ENCODE measurements around the gene PARM1. TPM values are rescaled to one million over a fixed set of nuclear protein-coding genes. Genes with fewer than 3 reads are reported as not detected.

PARM1 gene
- total and polyA plus RNA-seq, 9 of the 15 experiments (the other 6 are each of a cell fraction or from before 2014, with no cell fraction given) = 0.07 TPM; not detected in 8

DNA sequence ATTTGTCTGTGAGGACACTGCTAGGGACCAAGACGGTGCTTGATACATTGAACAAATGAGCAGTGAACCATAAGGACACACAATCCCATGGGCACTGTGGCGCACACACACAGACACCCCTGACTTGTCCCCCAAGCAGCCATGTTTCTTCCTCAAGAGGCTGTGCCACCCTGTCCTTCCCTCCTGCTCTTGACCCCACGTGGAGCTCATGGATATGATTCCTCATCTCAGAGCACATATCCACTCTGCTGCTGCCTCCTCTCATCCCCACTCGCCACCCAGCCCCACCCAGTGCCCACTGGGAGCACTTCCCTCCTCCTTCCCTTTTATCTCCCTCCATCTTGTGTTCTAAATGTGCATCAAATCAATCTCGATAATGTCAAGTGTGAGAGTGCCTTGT is 102.4 kb downstream of the PARM1 start:
- in situ Hi-C loops (cut with MboI) = no loop called here

More for the DNA sequence above, 102.4 kb downstream of the PARM1 start:
- Histone ChIP-seq H3K4me1 (replicated peaks in 1 of 2; ENCODE audit: control insufficient read depth in 2 of 2, insufficient read depth in 2 of 2, low read length in 2 of 2) (no peaks in the 10 kb centered on the region), H3K9me1 (ENCODE audit: control insufficient read depth, insufficient read depth, low read length) (no peaks in the 10 kb centered on the region), H2AFZ (ENCODE audit: low read depth, low read length) (no peak overlapping the region), H3K27me3 (ENCODE audit: control insufficient read depth in 2 of 2, insufficient read depth in 2 of 2, low read length in 2 of 2) (peaks cover 3 to 9% of the 10 kb centered on the region in 2 experiments; a peak in 2 of 5 replicates), H4K20me1 (replicated peaks; ENCODE audit: control insufficient read depth, insufficient read depth, low read length) (no peaks in the 10 kb centered on the region), H3K9me3 (replicated peaks; ENCODE audit: control insufficient read depth, insufficient read depth, low read depth, low read length) (no peaks in the 10 kb centered on the region), H3K27ac (ENCODE audit: extremely low read depth, low read depth, low read length) (no peak overlapping the region), H3K9ac (ENCODE audit: insufficient read depth in 1 of 2, low read depth in 2 of 2, low read length in 2 of 2) (no peak overlapping the region), H3K79me2 (ENCODE audit: control insufficient read depth, insufficient read depth, low read length) (no peaks in the 10 kb centered on the region), H3K4me2 (ENCODE audit: insufficient read depth, low read length) (no peak overlapping the region), H3K36me3 (ENCODE audit: control insufficient read depth, insufficient read depth, low read length) (no peaks in the 10 kb centered on the region), H3K4me3 (no peak overlapping the region)
- ATAC-seq (no peak), DNase-seq (ENCODE audit: extremely low read depth in 1 of 4, low spot score in 3 of 4) (no peak), FAIRE-seq (no peak)
- ChIA-PET POLR2A (interaction anchor here (1.0 kb wide), 1 partner anchor 10 kb away, joined by 3 read pairs; no protein-coding TSS in a partner anchor), CTCF (ENCODE audit: low intra/inter-chr PET ratio) (no interaction called here)
- no TSS peak for BruUV-seq (replicated peaks)
- intact Hi-C loops (cut with micrococcal nuclease) = no loop called here
- WGBS (ENCODE audit: insufficient coverage, low coverage, missing lambda C conversion rate) = 0% methylated on average over 5 of the region's 5 CpGs
- TF ChIP-seq, protein P1, sequence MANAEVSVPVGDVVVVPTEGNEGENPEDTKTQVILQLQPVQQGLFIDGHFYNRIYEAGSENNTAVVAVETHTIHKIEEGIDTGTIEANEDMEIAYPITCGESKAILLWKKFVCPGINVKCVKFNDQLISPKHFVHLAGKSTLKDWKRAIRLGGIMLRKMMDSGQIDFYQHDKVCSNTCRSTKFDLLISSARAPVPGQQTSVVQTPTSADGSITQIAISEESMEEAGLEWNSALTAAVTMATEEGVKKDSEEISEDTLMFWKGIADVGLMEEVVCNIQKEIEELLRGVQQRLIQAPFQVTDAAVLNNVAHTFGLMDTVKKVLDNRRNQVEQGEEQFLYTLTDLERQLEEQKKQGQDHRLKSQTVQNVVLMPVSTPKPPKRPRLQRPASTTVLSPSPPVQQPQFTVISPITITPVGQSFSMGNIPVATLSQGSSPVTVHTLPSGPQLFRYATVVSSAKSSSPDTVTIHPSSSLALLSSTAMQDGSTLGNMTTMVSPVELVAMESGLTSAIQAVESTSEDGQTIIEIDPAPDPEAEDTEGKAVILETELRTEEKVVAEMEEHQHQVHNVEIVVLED (CRISPR knock-in tag; IDR thresholded peaks at IDR 0.05) = no peak
- TF ChIP-seq ELF1 (tag; IDR thresholded peaks at IDR 0.05) = no peak
- no peak for TF ChIP-seq ATF7 (IDR thresholded peaks at IDR 0.05)
- no peak for TF ChIP-seq POLR2AphosphoS2 (IDR thresholded peaks at IDR 0.05; ENCODE audit: low read length)
- TF ChIP-seq YY1 (IDR thresholded peaks at IDR 0.05; ENCODE audit: borderline replicate concordance in 1 of 3, control insufficient read depth in 1 of 3, extremely low read depth in 1 of 3, insufficient read depth in 3 of 3, insufficient read length in 1 of 3, insufficient replicate concordance in 2 of 3, low read depth in 1 of 3, low read length in 2 of 3) = no peak
- TF ChIP-seq MYC (IDR thresholded peaks at IDR 0.05; ENCODE audit: low read depth, low read length) = no peak
- no peak for TF ChIP-seq MYC (CRISPR knock-in tag; IDR thresholded peaks at IDR 0.05; ENCODE audit: borderline replicate concordance, low read depth)
- TF ChIP-seq, protein P2, sequence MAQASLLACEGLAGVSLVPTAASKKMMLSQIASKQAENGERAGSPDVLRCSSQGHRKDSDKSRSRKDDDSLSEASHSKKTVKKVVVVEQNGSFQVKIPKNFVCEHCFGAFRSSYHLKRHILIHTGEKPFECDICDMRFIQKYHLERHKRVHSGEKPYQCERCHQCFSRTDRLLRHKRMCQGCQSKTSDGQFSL (CRISPR knock-in tag; IDR thresholded peaks at IDR 0.05) = no peak
- TF ChIP-seq, protein P2 (tag; IDR thresholded peaks at IDR 0.05) = no peak
- TF ChIP-seq DDX20 (tag; IDR thresholded peaks at IDR 0.05; ENCODE audit: low read depth) = no peak
- TF ChIP-seq ZEB2 (IDR thresholded peaks at IDR 0.05) = no peak
